Measurements from ENCODE around the gene GALNT13.

GALNT13 gene

DNA sequence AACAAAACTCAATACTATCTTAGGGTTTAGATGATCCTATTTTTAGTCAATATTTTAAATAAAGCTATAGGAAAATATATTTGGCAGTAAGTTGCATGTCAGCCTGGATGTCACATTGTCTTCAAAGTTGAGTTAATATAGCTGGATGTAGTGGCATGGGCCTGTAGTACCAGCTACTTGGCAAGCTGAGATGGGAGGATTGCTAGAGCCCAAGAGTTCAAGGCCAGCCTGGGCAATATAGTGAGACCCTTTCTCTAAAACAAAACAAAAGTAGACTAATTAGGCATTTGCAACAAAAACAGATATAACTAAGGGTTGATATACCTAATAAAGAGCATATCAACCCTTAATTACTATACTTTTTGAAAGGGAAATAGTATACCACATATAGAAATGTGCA lies 572.2 kb downstream of the GALNT13 start:
- Histone ChIP-seq H3K4me1 (ENCODE audit: insufficient read depth, insufficient read length) (no peaks in the 10 kb centered on the region), H3K9me3 (ENCODE audit: insufficient read depth, low read length) (no peaks in the 10 kb centered on the region), H3K36me3 (ENCODE audit: insufficient read depth, insufficient read length, low read length) (no peaks in the 10 kb centered on the region), H3K27me3 (ENCODE audit: insufficient read depth, insufficient read length) (no peaks in the 10 kb centered on the region), H3K4me3 (ENCODE audit: insufficient read length, low read depth) (no peak overlapping the region), H3K9ac (ENCODE audit: insufficient read length, low read depth) (no peak overlapping the region)
- DNase-seq (ENCODE audit: low read depth, low spot score): no peak
- no peak for TF ChIP-seq SUZ12 (IDR thresholded peaks at IDR 0.05; ENCODE audit: extremely low read depth, insufficient read depth, insufficient read length)
- no peak for TF ChIP-seq YY1 (IDR thresholded peaks at IDR 0.05; ENCODE audit: insufficient read depth, insufficient read length)
- no peak for TF ChIP-seq ZNF274 (IDR thresholded peaks at IDR 0.05; ENCODE audit: low read depth, low read length)

DNA sequence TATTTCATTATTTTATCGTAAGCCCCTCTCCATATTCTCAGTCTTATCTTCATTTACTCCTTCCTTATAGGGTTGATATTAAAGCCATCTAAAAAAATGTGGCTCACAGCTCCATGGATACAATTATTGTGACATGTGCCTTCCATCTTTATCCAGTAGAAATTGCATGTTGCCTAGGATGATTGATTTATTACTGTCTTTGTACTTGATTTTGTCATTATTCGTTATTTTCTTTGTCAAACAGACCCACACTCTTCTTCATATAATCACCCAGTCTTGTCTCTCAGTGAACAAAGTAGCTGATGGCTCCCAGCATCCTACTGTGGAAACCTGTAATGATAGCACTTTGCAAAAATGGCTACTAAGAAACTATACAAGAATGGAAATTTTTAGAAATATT lies 574.6 kb downstream of the GALNT13 start:
- no peaks in the 10 kb centered on the region for H3K36me3 ChIP-seq (ENCODE audit: insufficient read depth, insufficient read length, low read length)
- TF ChIP-seq ZNF274 (IDR thresholded peaks at IDR 0.05; ENCODE audit: low read depth, low read length): no peak
- no peaks in the 10 kb centered on the region for H3K27me3 ChIP-seq (ENCODE audit: insufficient read depth, insufficient read length)
- no peak overlapping the region for H3K4me3 ChIP-seq (ENCODE audit: insufficient read length, low read depth)
- H3K4me1 ChIP-seq (ENCODE audit: insufficient read depth, insufficient read length): no peaks in the 10 kb centered on the region
- H3K9ac ChIP-seq (ENCODE audit: insufficient read length, low read depth): no peak overlapping the region
- no peak for DNase-seq (ENCODE audit: low read depth, low spot score)
- H3K9me3 ChIP-seq (ENCODE audit: insufficient read depth, low read length): no peaks in the 10 kb centered on the region

DNA sequence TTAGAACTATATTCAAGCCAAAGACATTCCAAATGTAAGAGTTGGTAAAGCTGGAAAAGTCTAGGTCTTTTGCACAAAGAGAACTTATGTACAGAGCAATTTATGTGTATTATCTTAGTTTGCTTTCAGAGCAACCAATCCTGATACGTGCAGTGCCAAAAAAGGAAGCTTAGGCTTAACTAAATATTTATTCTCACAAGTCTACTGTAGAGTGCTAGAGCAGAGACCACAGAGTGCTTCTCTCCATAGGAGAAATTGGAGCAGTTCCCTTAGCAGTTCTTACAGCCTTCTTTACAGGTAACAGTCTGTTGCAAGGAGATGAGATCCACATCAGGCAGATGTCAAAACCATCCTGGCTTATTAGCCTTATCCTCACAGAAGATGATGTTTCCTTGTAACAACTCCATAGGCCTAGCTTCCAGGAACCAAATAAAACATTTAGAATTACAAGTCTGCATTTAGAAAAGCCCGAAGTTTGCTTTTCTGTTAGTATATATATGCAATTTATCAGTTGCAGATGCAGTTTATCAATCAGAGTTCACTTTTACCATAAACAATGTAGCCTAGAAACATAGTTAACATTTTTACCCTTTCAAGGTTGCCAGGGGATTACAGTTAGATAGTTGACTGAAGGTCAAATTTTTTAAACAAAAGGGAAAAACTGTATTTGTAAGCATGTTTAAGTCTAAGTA lies 576.2 kb downstream of the GALNT13 start:
- TF ChIP-seq YY1 (IDR thresholded peaks at IDR 0.05; ENCODE audit: insufficient read depth, insufficient read length) (no peak), SUZ12 (IDR thresholded peaks at IDR 0.05; ENCODE audit: extremely low read depth, insufficient read depth, insufficient read length) (no peak), ZNF274 (IDR thresholded peaks at IDR 0.05; ENCODE audit: low read depth, low read length) (no peak)
- Histone ChIP-seq H3K4me1 (ENCODE audit: insufficient read depth, insufficient read length) (no peaks in the 10 kb centered on the region), H3K27me3 (ENCODE audit: insufficient read depth, insufficient read length) (no peaks in the 10 kb centered on the region), H3K4me3 (ENCODE audit: insufficient read length, low read depth) (no peak overlapping the region), H3K36me3 (ENCODE audit: insufficient read depth, insufficient read length, low read length) (no peaks in the 10 kb centered on the region), H3K9ac (ENCODE audit: insufficient read length, low read depth) (no peak overlapping the region), H3K9me3 (ENCODE audit: insufficient read depth, low read length) (no peaks in the 10 kb centered on the region)
- no peak for DNase-seq (ENCODE audit: low read depth, low spot score)

GRCh38 chr2:154449951-154450658 lies 578.4 kb downstream of the GALNT13 start:
- H3K4me3 ChIP-seq (ENCODE audit: insufficient read length, low read depth): no peak overlapping the region
- H3K9ac ChIP-seq (ENCODE audit: insufficient read length, low read depth): no peak overlapping the region
- DNase-seq (ENCODE audit: low read depth, low spot score): no peak
- H3K36me3 ChIP-seq (ENCODE audit: insufficient read depth, insufficient read length, low read length): no peaks in the 10 kb centered on the region
- no peaks in the 10 kb centered on the region for H3K4me1 ChIP-seq (ENCODE audit: insufficient read depth, insufficient read length)
- no peaks in the 10 kb centered on the region for H3K27me3 ChIP-seq (ENCODE audit: insufficient read depth, insufficient read length)
- no peak for TF ChIP-seq ZNF274 (IDR thresholded peaks at IDR 0.05; ENCODE audit: low read depth, low read length)
- no peak for TF ChIP-seq SUZ12 (IDR thresholded peaks at IDR 0.05; ENCODE audit: extremely low read depth, insufficient read depth, insufficient read length)
- no peak for TF ChIP-seq YY1 (IDR thresholded peaks at IDR 0.05; ENCODE audit: insufficient read depth, insufficient read length)
- H3K9me3 ChIP-seq (ENCODE audit: insufficient read depth, low read length): no peaks in the 10 kb centered on the region

DNA sequence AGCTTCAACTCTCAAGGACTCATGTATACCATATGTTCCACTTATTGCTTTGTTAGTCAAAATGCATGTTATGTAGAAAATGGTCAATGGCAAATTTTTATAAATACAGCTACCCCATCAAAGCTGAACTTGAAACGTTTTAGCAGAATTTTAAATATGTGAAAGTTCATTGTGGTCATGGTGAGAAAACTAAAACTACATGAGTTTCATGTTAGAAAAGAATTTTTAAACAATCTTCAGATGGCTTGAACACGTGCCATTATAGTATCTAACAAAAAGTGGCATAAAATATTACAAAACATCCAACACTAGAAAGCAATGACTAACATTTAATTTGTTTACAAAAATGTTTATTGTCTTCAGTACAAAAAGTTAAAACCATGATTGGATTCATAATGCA lies 580.7 kb downstream of the GALNT13 start:
- no peak for DNase-seq (ENCODE audit: low read depth, low spot score)
- no peaks in the 10 kb centered on the region for H3K27me3 ChIP-seq (ENCODE audit: insufficient read depth, insufficient read length)
- H3K4me1 ChIP-seq (ENCODE audit: insufficient read depth, insufficient read length): no peaks in the 10 kb centered on the region
- TF ChIP-seq SUZ12 (IDR thresholded peaks at IDR 0.05; ENCODE audit: extremely low read depth, insufficient read depth, insufficient read length): no peak
- no peak for TF ChIP-seq ZNF274 (IDR thresholded peaks at IDR 0.05; ENCODE audit: low read depth, low read length)
- TF ChIP-seq YY1 (IDR thresholded peaks at IDR 0.05; ENCODE audit: insufficient read depth, insufficient read length): no peak
- no peak overlapping the region for H3K9ac ChIP-seq (ENCODE audit: insufficient read length, low read depth)
- H3K4me3 ChIP-seq (ENCODE audit: insufficient read length, low read depth): no peak overlapping the region
- no peaks in the 10 kb centered on the region for H3K9me3 ChIP-seq (ENCODE audit: insufficient read depth, low read length)
- no peaks in the 10 kb centered on the region for H3K36me3 ChIP-seq (ENCODE audit: insufficient read depth, insufficient read length, low read length)

DNA sequence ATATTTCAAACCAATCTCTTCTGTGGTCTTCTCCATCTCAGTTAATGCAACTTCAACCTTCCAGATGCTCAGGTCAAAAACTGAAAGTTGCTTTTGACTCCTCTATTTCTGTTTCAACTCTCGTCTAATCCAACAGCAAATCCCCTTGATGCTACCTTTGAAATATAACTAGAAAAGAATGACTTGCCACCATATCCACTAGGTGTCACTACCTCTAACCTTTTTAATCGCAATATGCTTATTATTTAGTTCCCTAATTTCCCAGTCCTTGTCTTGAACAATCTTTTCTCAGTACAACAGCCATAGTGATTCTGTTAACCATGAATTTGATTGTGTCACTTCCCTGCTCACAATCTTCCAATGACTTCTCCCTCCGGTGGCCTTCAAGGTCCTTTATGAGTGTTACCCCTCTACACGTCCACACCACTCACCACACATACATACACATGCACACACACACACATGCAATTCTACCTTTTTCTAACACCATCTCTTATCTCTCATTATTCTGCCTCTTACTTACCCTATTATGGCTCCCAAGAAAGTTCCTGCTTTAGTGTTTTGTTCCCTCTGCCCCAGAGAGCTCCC lies 581.3 kb downstream of the GALNT13 start:
- DNase-seq (ENCODE audit: low read depth, low spot score): no peak
- no peak overlapping the region for H3K9ac ChIP-seq (ENCODE audit: insufficient read length, low read depth)
- no peaks in the 10 kb centered on the region for H3K36me3 ChIP-seq (ENCODE audit: insufficient read depth, insufficient read length, low read length)
- TF ChIP-seq SUZ12 (IDR thresholded peaks at IDR 0.05; ENCODE audit: extremely low read depth, insufficient read depth, insufficient read length): no peak
- no peak for TF ChIP-seq YY1 (IDR thresholded peaks at IDR 0.05; ENCODE audit: insufficient read depth, insufficient read length)
- TF ChIP-seq ZNF274 (IDR thresholded peaks at IDR 0.05; ENCODE audit: low read depth, low read length): no peak
- no peak overlapping the region for H3K4me3 ChIP-seq (ENCODE audit: insufficient read length, low read depth)
- no peaks in the 10 kb centered on the region for H3K27me3 ChIP-seq (ENCODE audit: insufficient read depth, insufficient read length)
- H3K9me3 ChIP-seq (ENCODE audit: insufficient read depth, low read length): no peaks in the 10 kb centered on the region
- no peaks in the 10 kb centered on the region for H3K4me1 ChIP-seq (ENCODE audit: insufficient read depth, insufficient read length)

GRCh38 chr2:154455166-154455565 lies 583.4 kb downstream of the GALNT13 start:
- no peak for DNase-seq (ENCODE audit: low read depth, low spot score)
- H3K4me3 ChIP-seq (ENCODE audit: insufficient read length, low read depth): no peak overlapping the region
- no peaks in the 10 kb centered on the region for H3K27me3 ChIP-seq (ENCODE audit: insufficient read depth, insufficient read length)
- H3K4me1 ChIP-seq (ENCODE audit: insufficient read depth, insufficient read length): no peaks in the 10 kb centered on the region
- H3K9me3 ChIP-seq (ENCODE audit: insufficient read depth, low read length): no peaks in the 10 kb centered on the region
- TF ChIP-seq SUZ12 (IDR thresholded peaks at IDR 0.05; ENCODE audit: extremely low read depth, insufficient read depth, insufficient read length): no peak
- TF ChIP-seq ZNF274 (IDR thresholded peaks at IDR 0.05; ENCODE audit: low read depth, low read length): no peak
- TF ChIP-seq YY1 (IDR thresholded peaks at IDR 0.05; ENCODE audit: insufficient read depth, insufficient read length): no peak
- no peak overlapping the region for H3K9ac ChIP-seq (ENCODE audit: insufficient read length, low read depth)
- H3K36me3 ChIP-seq (ENCODE audit: insufficient read depth, insufficient read length, low read length): no peaks in the 10 kb centered on the region

Data from NT2/D1 (cell line).